ENCODE data around the gene MED26.

MED26 gene

DNA sequence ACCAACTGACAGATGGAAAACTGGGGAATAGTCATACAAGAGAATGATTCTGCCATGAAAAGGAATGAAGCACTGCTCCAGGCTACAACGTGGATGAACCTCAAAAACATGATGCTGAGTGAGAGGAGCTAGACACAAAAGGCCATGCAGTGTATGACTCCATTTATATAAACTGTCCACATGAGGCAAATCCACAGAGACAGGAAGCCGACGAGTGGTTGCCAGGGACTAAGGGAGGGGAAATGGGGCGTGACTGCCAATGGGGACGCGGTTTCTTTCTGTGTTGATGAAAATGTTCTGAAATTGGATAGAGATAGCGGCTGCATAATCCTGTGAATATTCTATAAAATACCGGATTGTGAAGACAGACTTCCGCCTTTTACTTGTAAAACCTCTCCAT is 21.7 kb upstream of the MED26 start:
- no peak for DNase-seq (ENCODE audit: low read depth, low spot score)

- DNase-seq (ENCODE audit: low read depth, low spot score) = no peak
Observed at GRCh38 chr19:16645140-16645539, 17.1 kb upstream of the MED26 start.

DNA sequence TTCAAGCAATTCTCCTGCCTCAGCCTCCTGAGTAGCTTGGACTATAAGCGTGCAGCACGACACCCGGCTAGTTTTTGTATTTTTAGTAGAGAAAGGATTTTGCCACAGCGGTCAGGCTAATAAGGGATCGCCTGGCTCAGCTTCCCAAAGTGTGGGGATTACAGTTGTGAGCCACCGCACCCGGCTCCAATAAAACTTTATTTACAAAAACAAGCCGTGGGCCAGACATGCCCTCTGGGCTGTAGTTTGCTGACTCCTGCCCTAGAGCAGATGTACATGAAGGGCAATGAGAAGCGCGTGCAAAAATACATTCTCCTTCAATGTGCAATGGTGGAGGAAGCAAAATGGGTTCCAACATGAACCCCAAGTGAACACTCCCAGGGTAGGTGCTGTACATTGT is 13.7 kb upstream of the MED26 start:
- no peak for DNase-seq (ENCODE audit: low read depth, low spot score)

- no peak for DNase-seq (ENCODE audit: low read depth, low spot score)
Observed at GRCh38 chr19:16640951-16641350, 12.9 kb upstream of the MED26 start.

DNA sequence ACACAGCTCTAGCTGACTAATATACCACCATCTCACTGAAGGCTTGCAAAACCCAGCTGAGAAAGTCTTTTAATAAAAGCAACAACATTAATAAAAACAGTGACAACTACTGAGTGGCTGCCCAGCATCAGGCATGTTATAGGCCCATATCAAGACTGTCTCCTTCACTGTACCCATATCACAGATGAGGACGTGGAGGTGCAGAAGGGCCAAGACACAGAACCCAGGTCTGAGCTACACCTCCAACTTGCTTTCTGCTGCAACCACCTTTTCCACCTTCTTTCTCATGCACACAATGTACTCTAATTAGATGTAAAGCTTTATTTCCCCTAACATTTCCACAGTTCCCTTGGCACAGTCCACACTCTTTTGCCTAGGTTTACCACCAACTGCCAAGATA is 10.7 kb upstream of the MED26 start:
- DNase-seq (ENCODE audit: low read depth, low spot score) = no peak

DNA sequence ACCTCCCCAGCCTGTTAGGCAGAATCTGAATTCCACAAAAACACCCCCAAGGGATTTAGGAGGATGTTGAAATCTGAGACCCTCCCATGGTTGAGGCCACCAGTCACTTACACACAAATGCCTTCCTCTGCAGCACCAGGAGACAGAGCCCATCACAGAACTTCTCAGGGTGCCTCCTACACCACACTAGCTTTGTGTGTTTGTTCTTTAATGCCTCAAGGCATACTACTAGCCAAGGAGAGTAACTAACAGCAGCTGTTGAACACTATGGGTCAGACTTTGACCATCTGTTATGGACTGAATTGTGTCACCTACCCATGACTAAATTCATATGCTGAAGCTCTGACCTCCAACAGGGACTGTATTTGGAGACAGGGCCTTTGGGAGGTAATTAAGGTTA is 9.5 kb upstream of the MED26 start:
- no peak for DNase-seq (ENCODE audit: low read depth, low spot score)

- no peak for DNase-seq (ENCODE audit: low read depth, low spot score)
Observed at GRCh38 chr19:16631465-16631864, 3.5 kb upstream of the MED26 start.

- no peak for DNase-seq (ENCODE audit: low read depth, low spot score)
Observed at GRCh38 chr19:16628984-16629691, 1.1 kb upstream of the MED26 start.

GRCh38 chr19:16627928-16628182 is 149 bp downstream of the MED26 start:
- DNase-seq (ENCODE audit: low read depth, low spot score) = no peak

GRCh38 chr19:16627193-16627927 is 644 bp downstream of the MED26 start:
- DNase-seq (ENCODE audit: low read depth, low spot score) = no peak

GRCh38 chr19:16626796-16627192 is 1.2 kb downstream of the MED26 start:
- no peak for DNase-seq (ENCODE audit: low read depth, low spot score)

DNA sequence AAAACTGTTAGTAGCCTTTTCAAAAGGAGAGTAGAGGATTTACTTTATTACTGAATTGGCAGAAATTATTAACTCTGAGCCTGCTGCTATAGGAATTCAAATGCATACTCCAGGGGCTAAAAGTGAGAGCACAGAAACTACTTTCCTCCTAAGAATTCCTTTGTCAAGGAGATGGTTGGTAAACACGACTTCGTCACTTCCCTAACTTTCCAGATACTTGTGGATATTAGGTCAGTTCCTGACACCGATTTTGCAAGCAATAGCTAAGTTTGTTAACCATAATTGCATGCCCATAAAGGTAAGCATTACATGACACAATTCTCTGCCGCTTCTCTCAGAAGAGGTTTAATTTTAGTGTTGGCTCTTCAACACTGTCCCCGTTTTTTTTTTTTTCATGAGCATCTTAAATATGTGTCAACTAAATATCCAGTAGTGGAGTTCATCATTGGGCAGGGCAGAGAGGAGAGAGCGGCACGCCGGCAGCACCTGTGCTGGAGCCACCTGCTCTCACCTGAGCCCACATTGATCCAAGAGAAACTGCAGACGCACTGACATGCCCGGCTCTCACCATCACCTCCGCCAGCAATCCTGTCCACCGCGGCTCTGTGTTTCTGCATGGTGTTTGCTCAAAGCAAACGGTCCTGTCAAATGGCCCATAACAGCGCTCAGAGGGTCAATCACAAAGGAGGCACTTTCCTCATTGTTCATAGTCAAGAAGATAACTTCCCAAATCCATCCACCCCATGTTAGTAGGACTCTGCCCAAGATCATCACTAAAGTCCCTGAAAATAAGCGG is 2.6 kb downstream of the MED26 start:
- no peak for DNase-seq (ENCODE audit: low read depth, low spot score)

- no peak for DNase-seq (ENCODE audit: low read depth, low spot score)
Observed at GRCh38 chr19:16624236-16624635, 3.8 kb downstream of the MED26 start.

DNA sequence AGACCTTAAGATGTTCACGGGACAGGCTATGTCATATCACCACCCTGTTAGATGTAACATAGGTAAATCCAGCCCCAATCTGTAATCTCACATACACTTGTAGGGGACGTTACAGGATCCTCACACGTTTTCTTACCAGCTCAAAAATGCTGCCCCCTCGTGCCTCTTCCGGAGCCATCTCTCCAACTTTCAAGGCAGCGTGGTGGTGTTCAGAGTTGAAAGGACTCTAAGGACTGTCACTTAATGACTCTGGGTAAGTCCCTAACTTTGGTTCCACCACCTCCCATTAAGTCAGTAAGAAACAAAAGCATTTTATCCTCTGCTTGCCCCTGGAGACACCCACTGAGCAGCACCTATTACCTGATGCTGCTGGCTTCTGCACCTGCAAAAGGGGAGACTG is 4.4 kb downstream of the MED26 start:
- DNase-seq (ENCODE audit: low read depth, low spot score) = no peak

GRCh38 chr19:16623066-16623465 is 4.9 kb downstream of the MED26 start:
- DNase-seq (ENCODE audit: low read depth, low spot score) = no peak

- no peak for DNase-seq (ENCODE audit: low read depth, low spot score)
Observed at GRCh38 chr19:16621165-16621800, 6.7 kb downstream of the MED26 start.

GRCh38 chr19:16620584-16620983 is 7.4 kb downstream of the MED26 start:
- DNase-seq (ENCODE audit: low read depth, low spot score) = no peak

- DNase-seq (ENCODE audit: low read depth, low spot score) = no peak
Observed at GRCh38 chr19:16620018-16620417, 8.0 kb downstream of the MED26 start.

- DNase-seq (ENCODE audit: low read depth, low spot score) = no peak
Observed at GRCh38 chr19:16619457-16619856, 8.5 kb downstream of the MED26 start.

DNA sequence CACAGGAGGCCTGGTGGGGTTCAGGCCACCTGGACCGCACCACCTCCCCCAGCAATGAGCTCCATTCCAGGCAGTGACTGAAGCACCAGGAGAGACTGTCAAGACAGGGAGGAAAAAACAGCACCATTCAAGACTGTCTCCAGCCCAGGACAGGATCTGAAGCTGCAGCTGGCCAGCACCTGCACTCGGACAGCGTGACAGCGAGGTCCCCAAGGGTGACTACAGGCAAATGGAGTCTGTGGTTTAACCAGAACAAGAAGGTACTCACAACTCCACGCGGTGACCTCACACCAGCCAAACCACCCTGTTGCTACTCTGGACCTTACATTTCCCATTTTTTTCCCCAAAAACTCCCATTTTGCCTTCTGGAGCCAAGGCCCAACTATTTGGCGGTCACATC is 9.8 kb downstream of the MED26 start:
- DNase-seq (ENCODE audit: low read depth, low spot score) = no peak

DNA sequence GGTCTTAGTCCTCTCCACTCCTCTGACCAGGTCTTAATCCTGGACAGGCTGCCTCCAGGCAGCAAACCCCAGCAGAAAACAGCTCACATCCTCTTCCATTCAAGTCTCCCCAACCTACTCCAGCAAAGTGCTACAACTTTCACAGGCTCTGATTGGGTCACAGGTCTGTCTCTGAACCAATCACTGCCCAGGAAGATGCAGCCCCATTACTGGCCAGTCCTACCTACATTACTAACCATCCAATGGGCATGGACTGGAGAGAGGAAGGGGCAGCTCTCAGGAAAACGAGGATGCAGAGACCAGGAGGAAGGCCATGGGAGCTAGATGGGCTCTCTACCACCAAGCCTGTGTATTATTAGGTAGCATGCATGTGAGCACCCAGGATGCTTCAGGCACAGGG is 12.2 kb downstream of the MED26 start:
- DNase-seq (ENCODE audit: low read depth, low spot score) = no peak

DNA sequence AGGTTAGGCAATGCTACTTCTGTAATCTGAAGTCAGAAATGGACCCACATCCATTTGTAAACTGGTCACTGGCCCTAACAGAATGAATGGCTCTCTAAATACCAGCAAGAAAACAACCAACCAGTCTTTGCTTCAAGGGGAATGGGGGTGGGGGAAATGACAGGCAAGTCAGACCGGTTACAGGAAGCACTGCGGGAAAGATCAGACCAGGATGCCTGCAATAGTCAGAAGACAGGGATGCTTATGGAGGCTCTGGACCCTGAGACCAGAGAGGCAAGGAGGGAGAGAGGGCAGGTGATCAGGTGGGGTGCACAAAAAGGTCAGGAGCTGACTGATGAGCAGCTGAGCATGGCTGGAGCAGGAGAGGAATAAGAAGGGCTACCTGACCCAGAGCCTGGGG is 13.1 kb downstream of the MED26 start:
- no peak for DNase-seq (ENCODE audit: low read depth, low spot score)

Measured in activated CD4-positive, CD25-positive, alpha-beta regulatory T cell treated with anti-CD3 and anti-CD28 coated beads, Interleukin-2, amount 50 U/mL, for 16 hours (primary cell).